GM12892 (cell line): ENCODE data around the gene MUC3A.

Experiments
- POLR2A ChIP-seq: IDR thresholded peaks from 2 replicates; pipeline ENCODE4 v1.6.1; 2011; ENCODE audit warnings: low read depth, low read length, control low read depth
- TAF1 ChIP-seq: IDR thresholded peaks from 2 replicates; pipeline ENCODE4 v1.6.1; 2011; ENCODE audit warnings: low read depth, mild to moderate bottlenecking, control low read depth, low read length, borderline replicate concordance

DNA sequence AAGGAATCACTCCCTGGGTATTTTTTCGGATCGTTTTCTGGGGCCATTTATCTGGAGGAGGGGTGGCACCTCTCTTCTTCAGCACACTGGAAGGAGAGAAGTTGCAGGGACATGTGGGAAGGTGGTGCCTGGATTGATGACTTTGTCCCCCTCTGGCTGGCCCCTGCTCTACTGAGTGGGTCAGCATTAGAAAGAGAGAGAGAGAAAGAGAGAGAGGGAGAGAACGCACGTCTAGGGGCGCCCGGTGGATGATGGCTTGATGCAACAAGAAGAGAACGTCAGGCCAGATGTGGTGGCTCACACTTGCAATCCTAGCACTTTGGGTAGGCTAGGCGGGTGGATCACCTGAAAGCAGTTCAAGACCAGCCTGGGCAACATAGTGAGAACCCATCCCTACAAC lies 14.5 kb downstream of the MUC3A start:
- TF ChIP-seq TAF1 (no peak), POLR2A (no peak)
